GM21390 (cell line): Measurements from ENCODE around the gene TRAPPC2B.
A peak's percentile ranks its signal among the peaks of the same experiment; 100 is the strongest.
"Not testable (repeated sequence)": the region's sequence is repeated elsewhere in the genome, so short reads cannot be mapped to it uniquely, and the experiment has no call there.

Experiments used
- ATAC-seq: cut with Tn5 transposase; IDR thresholded peaks from one replicate; pipeline ENCODE4 v1.9.1; 2021; ENCODE audit not compliant: unreplicated experiment

The TRAPPC2B gene

DNA sequence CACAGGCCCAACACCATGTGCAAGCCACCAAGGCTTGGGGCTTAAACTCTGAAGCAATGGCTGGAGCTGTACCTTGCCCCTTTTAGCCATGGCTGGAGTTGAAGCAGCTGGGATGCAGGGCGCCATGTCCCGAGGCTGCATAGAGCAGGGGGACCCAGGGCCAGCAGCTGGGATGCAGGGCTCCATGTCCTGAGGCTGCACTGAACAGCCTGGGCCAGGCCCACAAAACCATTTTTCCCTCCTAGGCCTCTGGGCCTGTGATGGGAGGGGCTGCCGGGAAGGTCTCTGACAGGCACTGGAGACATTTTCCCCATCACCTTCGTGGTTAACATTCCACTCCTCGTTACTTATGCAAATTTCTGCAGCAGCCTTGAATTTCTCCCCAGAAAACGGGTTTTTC lies 10.8 kb downstream of the TRAPPC2B start:
- ATAC-seq: no peak

DNA sequence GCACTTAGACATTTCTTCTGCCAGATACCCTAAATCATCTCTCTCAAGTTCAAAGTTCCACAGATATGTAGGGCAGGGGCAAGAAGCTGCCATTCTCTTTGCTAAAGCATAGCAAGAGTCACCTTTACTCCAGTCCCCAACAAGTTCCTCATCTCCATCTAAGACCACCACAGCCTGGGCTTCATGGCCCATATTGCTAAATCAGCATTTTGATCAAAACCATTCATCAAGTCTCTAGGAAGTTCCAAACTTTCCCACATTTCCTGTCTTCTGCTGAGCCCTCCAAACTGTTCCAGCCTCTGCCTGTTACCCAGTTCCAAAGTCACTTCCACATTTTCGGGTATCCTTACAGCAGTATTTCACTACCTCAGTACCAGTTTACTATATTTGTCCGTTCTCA lies 11.3 kb downstream of the TRAPPC2B start:
- not testable (repeated sequence) for ATAC-seq

DNA sequence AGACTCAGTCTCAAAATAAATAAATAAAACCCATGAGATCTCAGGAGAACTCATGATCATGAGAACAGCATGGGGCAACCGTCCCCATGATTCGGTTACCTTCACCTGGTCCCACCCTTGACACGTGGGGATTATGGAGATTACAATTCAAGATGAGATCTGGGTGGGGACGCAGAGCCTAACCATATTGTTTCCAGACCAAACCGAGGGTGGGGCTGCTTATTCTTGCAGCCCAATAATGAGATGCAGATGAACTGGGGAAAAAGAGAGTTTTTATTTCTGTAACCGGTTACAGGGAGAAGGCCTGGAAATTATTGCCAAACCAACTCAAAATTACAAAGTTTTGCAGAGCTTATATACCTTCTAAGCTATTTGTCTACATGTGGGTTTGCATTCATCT lies 12.8 kb downstream of the TRAPPC2B start:
- ATAC-seq: no peak

- ATAC-seq: no peak
Measured at GRCh38 chr19:57377498-57378146, 14.3 kb downstream of the TRAPPC2B start.

GRCh38 chr19:57380923-57381322 lies 17.6 kb downstream of the TRAPPC2B start:
- ATAC-seq: no peak

DNA sequence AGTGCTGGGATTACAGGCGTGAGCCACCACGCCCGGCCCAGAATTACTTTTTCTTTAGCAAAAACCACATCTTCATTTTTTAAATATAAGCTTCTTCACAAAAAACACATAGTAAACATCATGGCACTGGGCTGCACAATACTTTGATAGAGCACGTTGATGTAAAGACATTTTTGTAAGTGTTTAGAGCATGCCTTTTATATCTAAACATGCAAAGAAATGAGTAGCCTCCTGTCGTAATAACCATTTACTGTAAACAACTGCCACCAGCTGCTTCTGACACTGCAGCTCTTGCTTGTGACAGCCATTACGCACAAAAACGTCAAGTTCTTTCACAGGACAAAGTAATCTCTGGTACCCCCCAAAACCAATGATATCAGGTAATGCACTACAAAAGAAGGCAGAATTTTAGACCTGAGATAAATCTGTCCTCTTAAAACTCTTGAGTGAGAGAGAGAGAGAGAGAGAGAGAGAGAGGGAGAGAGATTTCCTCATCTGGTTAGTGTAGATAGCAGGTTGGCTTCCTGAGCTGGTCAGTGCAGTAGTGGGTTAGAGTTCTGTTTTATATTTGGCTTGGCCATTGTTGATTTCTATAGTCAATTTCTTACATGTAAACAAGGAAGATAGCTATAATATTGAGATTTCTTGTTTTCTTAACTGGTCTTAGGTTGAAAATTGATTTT lies 19.6 kb downstream of the TRAPPC2B start:
- ATAC-seq: no peak

- ATAC-seq: no peak
Measured at GRCh38 chr19:57389194-57389729, 25.9 kb downstream of the TRAPPC2B start.

DNA sequence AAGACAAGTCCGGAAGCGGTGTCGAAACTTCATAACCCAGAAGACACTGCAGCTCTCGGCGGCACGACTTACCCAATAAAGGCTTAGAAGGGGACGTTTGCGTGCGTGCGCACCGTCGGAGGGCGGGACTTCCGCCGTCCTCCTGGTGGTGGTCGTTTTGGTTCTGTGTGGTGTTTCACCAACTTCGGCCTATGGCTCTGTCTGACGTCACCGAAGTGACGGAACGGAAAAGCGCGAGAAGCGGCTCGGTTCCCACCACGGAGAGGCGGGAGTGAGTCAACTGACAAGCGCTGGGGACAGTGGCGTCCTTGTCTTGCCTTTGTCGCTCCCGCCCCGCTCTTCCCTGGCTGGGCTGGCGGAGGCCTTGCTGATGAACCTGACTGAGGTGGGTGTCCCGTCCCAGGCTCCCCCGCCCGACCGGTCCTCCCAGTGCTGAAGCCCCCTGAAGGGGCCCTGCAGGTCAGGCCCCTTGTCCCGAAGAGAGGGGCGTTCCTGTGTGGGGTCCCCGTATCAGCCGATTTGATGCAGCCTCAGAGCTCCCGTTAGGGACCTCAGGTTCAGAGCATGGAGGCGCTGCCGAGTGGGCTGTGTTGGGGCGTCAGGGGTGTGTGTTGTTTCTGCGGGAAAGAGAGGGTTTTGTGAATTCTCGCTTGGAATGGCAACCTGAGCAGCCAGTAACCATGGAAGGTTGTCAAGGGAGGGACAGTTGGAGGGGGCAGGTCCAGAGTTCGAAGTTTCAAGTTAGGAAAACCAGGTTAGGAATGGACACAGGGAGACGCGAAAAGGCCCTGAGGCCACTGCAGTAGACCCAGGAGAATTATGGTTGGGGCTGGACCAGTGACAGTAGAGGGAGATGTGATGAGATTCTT lies 26.6 kb downstream of the TRAPPC2B start, which contains the start of gene ZNF548:
TSS of gene ZNF548 (plus strand) at position 125 of the 869 bp plus-strand sequence. CDS start at position 371, 246 bp downstream.
- ATAC-seq: peak; percentile 98

DNA sequence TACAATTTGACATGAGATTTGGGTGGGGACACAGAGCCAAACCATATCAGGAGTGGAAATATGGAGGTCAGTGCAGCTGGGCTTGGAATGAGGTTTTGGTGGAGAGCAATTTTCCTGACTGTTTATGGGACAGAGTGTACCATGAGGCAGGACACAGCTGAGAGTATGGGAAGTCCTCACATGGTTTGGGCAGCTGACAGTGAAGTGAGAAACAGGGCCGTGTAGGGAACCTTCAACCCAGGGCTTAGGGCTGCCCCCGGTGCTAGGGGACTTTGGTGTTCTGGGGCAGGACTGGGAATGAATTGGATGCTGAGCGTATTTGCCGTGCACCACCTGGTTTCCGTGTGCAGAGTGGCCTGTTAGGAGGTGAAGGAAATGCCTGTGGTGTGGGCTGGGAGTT lies 32.4 kb downstream of the TRAPPC2B start:
- ATAC-seq: no peak

DNA sequence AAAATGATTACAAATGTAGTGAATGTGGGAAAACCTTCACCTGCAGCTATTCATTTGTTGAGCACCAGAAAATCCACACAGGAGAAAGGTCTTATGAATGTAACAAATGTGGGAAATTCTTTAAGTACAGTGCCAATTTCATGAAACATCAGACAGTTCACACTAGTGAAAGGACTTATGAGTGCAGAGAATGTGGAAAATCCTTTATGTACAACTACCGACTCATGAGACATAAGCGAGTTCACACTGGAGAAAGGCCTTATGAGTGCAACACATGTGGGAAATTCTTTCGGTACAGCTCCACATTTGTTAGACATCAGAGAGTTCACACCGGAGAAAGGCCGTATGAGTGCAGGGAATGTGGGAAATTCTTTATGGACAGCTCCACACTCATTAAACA lies 35.5 kb downstream of the TRAPPC2B start:
- ATAC-seq: no peak

GRCh38 chr19:57403737-57404563 lies 40.6 kb downstream of the TRAPPC2B start:
- no peak for ATAC-seq

DNA sequence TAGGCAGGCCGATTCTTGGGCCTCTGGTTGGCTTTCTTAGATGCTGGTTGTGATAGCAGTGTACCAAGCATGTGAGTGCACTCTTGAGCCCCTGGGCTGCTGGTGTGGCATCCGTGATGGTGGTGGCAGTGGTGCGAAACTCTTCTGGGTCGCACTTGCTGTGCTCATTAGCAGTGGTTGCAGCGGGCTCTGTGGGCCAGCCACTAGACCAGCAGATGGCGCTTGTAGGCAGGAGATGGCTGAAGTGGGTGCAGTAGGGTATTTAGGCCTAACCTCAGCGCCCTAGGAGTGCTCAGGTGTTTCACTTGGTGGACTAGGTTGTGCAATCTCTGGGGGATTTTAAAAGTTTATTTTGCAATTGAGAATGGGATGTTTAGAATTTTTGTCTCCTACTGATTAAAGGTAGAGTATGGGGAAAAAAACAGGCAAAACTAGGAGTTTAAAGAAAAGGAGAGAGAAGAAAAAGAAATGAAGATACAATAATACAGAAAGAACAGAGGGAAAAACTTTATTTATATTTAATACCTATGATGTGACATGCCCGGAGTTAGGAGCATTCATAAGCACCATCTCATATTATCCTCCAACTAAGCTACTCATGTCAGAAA lies 43.3 kb downstream of the TRAPPC2B start:
- ATAC-seq: no peak

- peak; percentile 97 for ATAC-seq
Measured at GRCh38 chr19:57410877-57411671, 47.7 kb downstream of the TRAPPC2B start, which contains the start of gene ZNF17. TSS of gene ZNF17 (plus strand) at chr19:57411161. CDS start at chr19:57413616, 2,455 bp downstream.
